Amygdala (tissue), 56 donors: ENCODE measurements around the gene AVP.
"Not testable (repeated sequence)": the region's sequence is repeated elsewhere in the genome, so short reads cannot be mapped to it uniquely, and the experiment has no call there.

ENCODE experiments used
- DNase-seq, 56 donors: peaks; one replicate each; lab custom pipeline; 2025; lab: John Stamatoyannopoulos, UW

The AVP gene

DNA sequence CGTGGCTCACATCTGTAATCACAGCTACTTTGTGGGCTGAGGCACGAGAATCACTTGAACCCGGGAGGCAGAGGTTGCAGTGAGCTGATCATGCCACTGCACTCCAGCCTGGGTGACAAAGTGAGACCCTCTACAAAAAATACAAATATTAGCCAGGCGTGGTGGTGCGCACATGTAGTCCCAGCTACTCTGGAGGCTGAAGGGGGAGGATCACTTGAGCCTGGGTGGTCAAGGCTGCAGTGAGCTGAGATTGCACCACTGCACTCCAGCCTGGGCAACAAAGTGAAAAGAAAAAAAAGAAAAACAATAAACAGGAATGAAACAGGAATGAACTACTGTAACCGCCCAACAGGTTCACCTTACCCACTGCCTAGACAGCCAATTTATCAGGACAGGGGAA, 20.4 kb downstream of the AVP start:
- DNase-seq: not testable (repeated sequence)

DNA sequence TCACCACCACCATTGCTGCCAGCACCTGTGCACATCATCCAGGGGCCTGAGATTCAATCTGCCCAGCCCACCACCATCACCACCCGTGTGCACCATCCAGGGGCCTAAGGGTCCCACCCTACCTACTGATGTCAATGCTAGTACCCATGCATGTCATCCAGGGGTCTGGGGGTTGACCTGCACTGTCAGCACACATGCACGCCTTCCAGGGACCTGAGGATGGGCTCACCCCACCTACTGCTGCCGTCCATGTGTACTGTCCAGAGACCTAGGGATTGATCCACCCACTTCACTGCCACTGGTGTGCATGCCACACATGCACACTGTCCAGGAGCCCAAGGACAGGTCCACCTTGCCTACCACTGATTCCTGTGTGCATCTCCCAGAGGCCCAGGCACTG, 25.0 kb downstream of the AVP start:
- no peak for DNase-seq

DNA sequence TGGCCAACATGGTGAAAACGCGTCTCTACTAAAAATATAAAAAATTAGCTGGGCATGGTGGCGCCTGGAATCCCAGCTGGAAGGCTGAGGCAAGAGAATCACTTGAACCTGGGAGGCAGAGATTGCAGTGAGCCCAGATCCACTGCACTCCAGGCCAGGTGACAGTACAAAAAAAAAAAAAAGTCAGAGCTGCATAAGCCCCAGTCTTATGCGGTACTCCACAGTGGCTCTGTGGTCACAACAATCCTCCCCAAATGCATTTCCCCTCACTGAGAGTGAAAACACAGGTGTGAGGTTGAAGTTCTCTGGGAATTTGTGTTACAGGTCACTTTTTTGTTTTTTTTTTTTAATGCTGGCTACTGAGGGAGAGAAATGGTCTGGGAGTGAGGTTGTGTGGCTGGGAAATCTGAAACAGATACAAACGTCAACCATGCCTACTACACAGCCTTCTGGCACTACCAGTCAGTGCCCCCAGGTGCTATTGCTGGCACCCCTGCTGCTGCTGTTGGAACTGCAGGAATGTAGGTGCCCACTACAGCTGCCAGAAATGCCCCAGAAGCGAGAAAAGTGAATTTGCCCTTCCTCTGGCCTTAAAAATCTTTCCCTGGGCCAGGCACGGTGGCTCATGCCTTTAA, 33.0 kb downstream of the AVP start:
- DNase-seq: no peak

DNA sequence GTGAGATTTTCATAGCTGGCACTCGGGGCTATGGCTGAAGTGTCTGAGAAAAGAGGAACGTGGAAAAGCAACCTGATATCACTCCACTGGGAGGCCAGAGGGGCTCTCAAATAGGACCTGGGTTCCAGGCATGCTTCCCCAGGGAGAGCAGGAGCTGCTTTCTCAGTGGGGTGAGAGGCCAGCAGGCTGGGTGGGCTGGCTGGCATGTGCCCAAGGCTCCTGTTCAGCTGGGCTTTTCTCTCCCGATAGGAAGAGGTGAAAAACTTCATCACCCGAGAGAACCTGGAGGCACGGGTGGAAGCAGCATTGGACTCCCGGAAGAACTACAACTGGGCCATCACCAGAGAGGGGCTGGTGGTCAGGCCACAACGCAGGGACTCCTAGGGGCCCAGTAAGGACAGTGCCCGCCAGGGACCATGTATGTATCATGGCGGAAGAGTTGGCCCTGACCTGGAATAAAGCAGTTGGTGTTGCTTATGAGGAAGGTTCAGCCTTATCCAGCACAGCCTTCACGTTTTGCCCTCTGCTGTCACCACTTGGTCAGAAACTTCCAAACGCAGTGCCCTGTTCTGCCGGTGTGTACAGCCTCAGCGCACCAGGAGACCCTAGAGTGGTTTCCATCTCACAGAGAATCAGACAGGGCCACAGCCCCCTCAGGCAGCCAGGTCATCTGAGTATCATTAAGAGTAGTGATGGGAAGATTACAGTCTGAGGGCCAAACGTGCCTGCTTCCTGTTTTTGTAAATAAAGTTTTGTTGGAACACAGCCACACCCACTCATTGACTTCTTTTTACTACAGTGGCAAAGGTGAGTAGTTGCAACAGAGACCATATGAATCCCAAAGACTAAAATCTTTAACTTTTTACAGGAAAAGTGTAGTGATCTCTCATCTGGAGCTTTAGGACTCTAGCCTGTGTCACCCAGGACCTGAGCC, 36.8 kb downstream of the AVP start:
- DNase-seq: no peak

DNA sequence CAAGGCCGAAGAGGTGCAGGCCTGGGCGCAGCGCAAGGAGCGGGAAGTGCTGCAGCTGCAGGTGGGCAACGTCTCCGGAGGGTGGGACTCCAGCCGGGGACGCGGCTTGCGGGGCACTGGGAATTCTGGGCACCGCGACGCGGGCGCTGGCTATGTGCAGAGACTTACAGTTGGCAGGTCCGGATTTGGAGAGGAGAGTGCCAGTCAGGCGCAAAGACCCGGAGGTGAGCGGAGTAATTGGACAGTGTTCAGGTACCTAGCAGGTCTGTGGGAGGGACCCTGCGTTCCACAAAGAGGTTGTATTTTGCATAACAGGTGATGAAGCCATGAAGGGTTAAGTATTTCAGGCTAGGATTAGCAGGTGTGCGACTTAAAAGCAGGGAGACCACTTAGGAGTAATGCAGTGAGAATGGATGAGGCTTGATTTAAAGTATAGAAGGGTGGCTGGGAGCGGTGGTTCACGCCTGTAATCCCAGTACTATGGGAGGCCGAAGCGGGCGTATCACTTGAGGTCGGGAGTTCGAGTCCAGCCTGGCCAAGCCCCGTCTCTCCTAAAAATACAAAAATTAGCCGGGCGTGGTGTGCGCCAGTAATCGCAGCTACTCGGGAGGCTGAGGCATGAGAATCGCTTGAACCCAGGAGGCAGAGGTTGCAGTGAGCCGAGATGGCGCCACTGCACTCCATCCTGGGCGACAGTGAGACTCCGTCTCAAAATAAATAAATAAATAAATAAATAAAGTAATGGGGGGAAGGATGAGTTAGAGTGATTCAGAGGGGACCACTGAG, 37.7 kb downstream of the AVP start:
- peak in 14 of 56 donors; percentile 12 to 53 (median 38) for DNase-seq

DNA sequence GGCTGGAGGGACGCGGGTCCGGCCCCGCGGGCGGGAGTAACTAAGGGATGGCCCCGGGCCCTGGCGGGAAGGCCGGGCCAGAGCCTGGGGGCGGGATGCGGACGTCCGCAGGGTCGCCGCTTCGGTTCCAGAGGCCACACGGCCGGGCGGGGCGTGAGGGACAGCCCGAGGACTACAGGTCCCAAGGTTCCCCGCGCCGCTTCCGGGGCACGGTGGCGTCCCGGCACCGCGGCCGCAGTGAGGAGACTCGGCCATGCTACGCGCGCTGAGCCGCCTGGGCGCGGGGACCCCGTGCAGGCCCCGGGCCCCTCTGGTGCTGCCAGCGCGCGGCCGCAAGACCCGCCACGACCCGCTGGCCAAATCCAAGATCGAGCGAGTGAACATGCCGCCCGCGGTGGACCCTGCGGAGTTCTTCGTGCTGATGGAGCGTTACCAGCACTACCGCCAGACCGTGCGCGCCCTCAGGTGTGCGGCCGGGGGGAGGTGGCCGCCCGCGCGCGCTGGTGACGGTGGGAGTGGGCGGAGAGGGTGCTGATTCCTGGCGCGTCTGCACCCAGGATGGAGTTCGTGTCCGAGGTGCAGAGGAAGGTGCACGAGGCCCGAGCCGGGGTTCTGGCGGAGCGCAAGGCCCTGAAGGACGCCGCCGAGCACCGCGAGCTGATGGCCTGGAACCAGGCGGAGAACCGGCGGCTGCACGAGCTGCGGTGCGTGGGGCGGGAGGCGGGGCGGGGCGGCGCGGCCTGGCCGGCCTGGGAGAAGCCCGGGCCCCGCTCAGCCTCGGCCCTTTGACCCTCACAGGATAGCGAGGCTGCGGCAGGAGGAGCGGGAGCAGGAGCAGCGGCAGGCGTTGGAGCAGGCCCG, 38.5 kb downstream of the AVP start, which contains the start of gene MRPS26:
Gene MRPS26, plus strand, starts transcription at position 237 of the 861 bp plus-strand sequence. Its CDS starts 17 bp downstream, at position 254.
- DNase-seq: peak in 54 of 56 donors; percentile 32 to 95 (median 83)

DNA sequence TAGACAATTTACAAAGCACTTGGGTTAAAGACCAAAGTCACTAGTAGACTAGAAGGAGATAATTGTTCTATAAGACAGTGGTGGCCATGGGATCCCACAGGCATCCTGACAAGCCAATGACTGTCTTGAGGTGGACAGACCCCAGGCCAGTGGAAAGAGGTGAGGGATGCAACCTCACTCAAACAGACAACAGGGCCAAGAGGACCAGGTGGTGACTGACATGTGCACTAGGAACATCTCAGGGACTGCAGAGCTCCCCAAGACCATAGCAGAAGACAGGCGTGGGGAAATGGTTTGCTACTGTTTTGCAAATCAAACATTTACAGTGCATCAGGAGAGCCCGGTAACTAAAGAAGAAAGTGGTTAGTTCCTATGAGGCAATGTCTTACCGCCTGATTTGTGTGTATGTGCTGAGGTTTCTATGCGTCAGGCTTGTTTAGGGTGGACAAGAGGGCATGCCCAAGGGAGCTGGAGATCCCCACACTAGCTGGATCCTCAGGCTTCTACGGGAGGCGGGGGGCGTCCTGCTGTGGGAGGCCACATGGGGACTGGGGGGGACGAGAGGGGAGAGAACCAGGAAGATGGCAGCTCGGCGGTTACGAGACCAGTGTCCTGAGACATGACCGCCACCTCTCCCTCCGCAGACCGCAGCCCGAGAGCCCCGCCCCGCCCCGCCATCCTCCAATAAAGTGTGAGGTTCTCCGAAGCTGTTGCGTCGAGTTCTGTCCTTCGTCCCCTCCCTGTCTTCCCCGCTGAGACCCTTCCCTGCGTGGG, 39.3 kb downstream of the AVP start:
- DNase-seq: peak in 34 of 56 donors; percentile 38 to 91 (median 78)

DNA sequence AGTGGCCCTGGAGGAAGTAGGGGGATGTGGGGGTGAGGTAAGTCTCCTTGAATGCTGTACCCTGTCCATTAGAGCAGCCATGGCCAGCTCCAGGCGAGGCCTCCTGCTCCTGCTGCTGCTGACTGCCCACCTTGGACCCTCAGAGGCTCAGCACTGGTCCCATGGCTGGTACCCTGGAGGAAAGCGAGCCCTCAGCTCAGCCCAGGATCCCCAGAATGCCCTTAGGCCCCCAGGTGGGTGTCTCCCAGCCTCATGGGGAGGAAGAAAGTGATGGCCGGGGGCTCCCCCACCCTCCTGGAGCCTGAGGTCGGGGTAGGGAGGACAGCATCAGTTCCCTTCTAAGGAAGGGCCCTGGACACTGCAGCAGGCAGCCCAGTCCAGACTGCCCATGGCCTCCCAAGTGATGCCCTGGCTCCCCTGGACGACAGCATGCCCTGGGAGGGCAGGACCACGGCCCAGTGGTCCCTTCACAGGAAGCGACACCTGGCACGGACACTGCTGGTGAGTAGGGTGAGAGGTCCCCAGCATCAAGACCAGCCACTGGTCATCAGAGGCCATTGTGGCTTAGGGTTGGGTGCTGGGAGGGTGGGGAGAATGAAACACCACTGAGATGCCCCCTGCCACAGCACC, 40.1 kb downstream of the AVP start:
- no peak for DNase-seq

DNA sequence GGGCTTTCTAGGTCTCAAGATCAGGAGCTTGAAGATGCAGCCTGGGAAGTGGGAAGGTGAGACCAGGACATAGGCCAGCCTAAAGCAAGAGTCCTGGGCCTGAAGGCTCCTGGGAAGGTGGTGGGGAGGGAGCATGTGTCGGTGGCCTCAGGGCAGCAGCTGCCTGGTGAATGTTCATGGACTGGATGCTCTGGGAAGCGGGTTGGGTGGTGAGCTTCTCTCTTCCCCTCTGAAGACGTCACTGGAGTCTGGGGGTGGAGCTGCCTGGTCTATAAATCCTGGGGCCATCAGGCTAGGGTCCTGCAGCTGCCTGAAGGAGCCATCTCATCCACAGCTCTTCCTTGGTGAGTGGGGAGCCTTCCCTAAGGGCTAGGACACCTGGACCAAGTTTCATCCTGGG, 41.2 kb downstream of the AVP start, which contains the start of gene GNRH2:
Gene GNRH2, plus strand, starts transcription at position 301 of the 400 bp plus-strand sequence. CDS start 793 bp downstream, outside the sequence.
- DNase-seq: no peak

DNA sequence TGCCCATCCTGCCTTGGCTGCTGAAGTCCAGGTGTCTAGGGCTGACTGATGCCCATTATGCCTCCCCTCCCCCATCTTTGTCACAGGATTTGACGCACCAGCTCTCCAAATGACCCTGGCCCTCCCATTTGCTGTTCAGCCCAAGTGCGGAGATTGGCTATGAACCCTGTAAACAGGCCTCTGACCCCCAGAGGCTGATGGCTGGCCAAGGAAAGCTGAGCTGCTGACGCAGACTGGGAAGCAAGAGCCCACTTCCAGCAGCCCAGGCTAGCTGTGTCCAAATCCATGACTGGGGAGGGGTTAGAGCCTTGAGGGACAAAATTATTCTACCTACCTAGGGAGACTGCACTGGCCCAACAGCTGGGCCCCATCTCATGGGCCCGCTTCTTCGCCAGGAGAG, 41.9 kb downstream of the AVP start:
- peak in 7 of 56 donors; percentile 11 to 44 (median 24) for DNase-seq

DNA sequence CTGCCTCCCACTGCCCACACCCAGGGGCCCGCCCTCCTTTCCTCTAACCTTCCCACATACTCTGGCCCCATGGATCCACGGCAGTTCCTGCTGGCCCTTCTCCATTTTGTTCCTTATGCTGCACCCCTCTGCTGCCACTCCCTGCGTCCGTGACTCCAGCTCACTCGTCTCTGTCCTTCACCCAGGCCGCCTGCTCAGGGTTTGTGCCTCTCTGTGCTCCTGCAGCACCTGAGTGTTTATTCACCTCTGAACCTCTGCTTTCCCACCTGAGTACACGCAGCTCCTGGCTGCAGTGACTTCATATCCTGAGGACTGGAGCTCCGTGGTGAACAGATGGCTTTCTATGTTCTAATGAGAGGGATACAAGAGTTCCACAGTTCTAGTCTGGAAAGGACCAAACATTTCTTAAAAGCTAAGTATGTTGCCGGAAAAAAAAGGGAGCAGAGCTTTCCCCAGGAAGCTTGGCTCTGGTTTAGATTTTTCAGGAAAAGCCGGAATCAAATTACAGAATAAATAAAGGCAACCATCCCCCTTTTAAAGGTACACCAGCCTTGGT, 42.6 kb downstream of the AVP start:
- no peak for DNase-seq

DNA sequence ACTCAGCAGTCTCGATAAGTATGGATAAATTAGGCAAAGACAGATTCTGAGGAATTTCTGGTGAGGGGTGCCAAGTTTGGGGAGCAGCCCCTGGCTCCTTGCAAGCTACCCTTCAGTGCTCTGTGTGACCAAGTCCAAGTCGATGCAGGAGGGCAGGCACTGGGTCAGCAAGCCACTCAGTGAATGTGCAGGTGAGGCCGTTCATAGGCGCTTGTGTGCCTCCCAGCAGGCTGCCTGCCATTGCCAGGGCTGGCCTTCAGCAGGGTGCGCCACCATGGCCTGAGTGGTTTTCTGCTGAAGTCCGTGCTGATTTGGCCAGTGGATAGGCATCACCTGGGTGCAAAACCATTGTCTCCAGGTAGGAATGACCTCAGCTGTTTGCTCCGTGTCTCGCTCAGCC, 44.4 kb downstream of the AVP start:
- no peak for DNase-seq

DNA sequence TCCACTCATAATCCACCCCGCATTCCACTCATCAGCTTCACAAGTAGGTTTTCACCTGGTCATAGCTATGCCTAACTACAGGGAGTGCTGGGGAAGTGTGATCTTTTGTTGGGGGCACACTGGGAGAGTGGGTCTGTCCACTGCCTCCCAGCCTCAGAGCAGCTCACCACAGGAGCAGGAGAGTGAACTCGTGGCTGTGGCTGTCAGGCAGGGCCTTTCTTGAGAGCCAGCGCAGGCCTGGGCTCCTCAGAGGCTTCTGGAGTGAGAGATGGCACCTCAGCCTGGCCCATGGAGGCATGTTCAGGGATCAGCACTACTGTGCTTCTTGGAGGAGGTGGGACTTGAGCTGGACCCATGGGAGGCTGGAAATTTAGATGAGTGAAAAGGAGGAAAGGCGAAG, 45.1 kb downstream of the AVP start:
- no peak for DNase-seq

DNA sequence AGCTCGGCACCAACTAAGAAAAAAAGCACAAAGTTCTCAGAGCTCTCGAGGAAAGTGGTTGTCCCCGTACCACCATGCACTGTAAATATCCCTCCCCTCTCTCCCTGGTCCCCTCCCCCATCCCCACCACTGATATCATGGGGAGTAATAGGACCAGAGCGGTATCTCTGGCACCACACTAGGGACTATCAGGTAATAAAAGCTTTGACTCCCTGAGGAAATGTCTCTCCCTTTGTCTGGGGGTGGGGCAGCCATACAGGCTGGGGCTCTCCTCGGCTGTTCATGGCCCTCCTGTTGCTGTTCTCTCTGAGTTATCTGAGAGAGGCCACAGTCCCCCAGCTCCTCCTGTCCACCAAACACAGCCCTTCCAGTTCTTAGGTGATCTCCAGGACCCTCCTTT, 46.1 kb downstream of the AVP start:
- no peak for DNase-seq

DNA sequence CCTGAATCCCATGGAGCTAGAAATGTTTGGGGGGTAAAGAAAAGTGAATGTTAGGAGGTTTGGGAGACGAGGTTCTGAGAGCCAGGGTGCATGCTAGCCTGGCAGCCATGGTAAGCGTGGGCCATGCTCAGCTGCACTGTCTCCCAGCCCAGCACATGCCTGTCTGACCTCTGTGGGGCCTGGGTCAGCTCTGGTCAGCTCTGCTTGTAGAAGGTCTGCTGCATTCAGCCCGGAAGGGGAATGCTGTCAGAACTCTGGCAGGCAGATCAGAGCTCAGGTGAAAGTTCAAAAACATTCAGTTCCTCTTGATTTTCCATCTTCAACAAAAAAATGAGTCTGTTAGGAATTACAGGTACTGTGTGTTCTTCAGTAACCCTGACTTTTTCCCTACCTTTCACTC, 46.9 kb downstream of the AVP start:
- DNase-seq: no peak

DNA sequence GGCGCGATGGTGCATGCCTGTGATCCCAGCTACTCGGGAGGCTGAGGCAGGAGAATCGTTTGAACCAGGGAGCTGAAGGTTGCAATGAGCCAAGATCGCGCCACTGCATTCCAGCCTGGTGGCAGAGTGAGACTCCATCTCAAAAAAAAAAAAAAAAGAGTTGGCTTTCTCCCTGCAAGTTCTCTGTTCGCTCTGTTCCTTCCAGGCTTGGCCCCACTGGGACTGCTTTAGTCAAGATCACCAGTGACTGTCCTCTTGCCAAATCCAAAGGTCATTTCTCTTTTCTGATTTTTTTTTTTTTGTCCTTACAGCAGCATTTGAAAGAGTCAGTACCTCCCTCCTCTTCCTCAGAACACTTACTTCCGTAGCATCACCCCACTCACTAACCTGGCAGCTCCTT, 51.9 kb downstream of the AVP start:
- DNase-seq: peak in 5 of 56 donors; percentile 10 to 23 (median 13)
